ENCODE results near the gene PLEKHH2. TPM values are rescaled to one million over a fixed set of nuclear protein-coding genes. Genes with fewer than 3 reads are reported as not detected.

The PLEKHH2 gene
- polyA plus RNA-seq, 3 donors = not detected

DNA sequence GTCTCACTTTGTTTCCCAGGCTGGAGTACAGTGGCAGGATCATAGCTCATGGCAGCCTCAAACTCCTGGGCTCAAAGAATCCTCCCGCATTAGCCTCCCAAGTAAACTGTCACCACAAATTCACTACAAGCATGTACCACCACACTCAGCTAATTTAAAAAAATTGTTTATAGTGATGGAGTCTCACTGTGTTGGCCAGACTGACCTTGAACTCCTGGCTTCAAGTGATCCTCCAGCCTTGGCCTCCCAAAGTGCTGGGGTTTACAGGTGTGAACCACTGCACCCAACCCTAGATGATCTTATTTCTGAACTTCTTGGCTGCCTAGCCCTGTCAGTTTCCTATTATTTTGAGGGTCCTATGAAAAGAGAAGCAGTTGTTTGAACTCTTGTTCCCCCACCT is 151.6 kb downstream of the PLEKHH2 start:
- no peak for DNase-seq
- no peak overlapping the region for H3K4me3 Mint-ChIP-seq
- H3K36me3 Mint-ChIP-seq = peaks cover 0 to 7% of the 10 kb centered on the region in 2 donors
- no peaks in the 10 kb centered on the region for H3K36me3 ChIP-seq (replicated peaks in 1 of 2; ENCODE audit: control insufficient read depth in 1 of 2, insufficient read depth in 2 of 2, low read length in 2 of 2)
- no peak overlapping the region for H3K4me3 ChIP-seq (replicated peaks in 1 of 3; ENCODE audit: low read depth in 2 of 3, low read length in 3 of 3)
- no peaks in the 10 kb centered on the region for H3K27me3 ChIP-seq (ENCODE audit: control insufficient read depth in 2 of 2, insufficient read depth in 2 of 2, low read length in 2 of 2)
- no peaks in the 10 kb centered on the region for H4K20me1 ChIP-seq (ENCODE audit: insufficient read depth, low read length)
- H3K9me3 ChIP-seq (replicated peaks in 1 of 2; ENCODE audit: control insufficient read depth in 1 of 2, insufficient read depth in 1 of 2, low read length in 2 of 2) = no peaks in the 10 kb centered on the region
- no peak overlapping the region for H3K4me2 ChIP-seq (replicated peaks; ENCODE audit: extremely low read depth, low read length, poor library complexity, severe bottlenecking)
- H3K4me1 ChIP-seq (ENCODE audit: control insufficient read depth in 1 of 2, insufficient read depth in 2 of 2, low read length in 2 of 2) = no peaks in the 10 kb centered on the region
- no CpG with 5 or more reads among the region's 1 CpG for WGBS (ENCODE audit: insufficient coverage)
- no peak overlapping the region for H3K9ac ChIP-seq (ENCODE audit: insufficient read depth, low read length, poor library complexity, severe bottlenecking)
- intact Hi-C loops (cut with micrococcal nuclease) = no loop called here
- no peak overlapping the region for H3K27ac ChIP-seq (ENCODE audit: low read depth in 1 of 2, low read length in 2 of 2)
- no peak overlapping the region for H3K27ac Mint-ChIP-seq
- no peaks in the 10 kb centered on the region for H3K27me3 Mint-ChIP-seq (ENCODE audit: low read depth in 3 of 3)
- no peaks in the 10 kb centered on the region for H3K4me1 Mint-ChIP-seq
- TF ChIP-seq CTCF (IDR thresholded peaks at IDR 0.05) = no peak
- no peaks in the 10 kb centered on the region for H3K79me2 ChIP-seq (ENCODE audit: insufficient read depth, low read length)
- H2AFZ ChIP-seq (ENCODE audit: insufficient read depth, low read depth, low read length, poor library complexity, severe bottlenecking) = no peak overlapping the region
- peaks cover 0 to 2% (median 0%) of the 10 kb centered on the region in 7 donors for H3K9me3 Mint-ChIP-seq

DNA sequence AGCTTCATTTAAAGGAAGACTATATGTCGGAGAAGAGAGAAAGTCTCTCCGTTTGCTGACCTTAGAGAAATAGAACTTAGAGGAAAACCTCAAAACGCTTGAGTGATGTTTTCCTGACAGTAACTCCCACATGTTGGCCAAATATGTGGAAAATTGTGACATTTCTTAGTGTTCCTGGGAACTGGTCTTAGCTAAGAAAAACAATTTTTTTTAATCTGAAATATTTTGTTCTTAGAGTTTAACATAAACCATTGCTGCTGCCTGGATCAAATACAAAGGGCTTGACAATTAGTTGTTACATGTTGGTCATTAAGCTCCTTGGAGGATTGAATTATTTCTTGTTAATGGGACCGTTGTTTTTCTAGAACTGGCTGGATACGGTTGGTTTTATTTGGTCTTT is 153.1 kb downstream of the PLEKHH2 start:
- no peaks in the 10 kb centered on the region for H4K20me1 ChIP-seq (ENCODE audit: insufficient read depth, low read length)
- no peaks in the 10 kb centered on the region for H3K36me3 ChIP-seq (replicated peaks in 1 of 2; ENCODE audit: control insufficient read depth in 1 of 2, insufficient read depth in 2 of 2, low read length in 2 of 2)
- H3K4me2 ChIP-seq (replicated peaks; ENCODE audit: extremely low read depth, low read length, poor library complexity, severe bottlenecking) = no peak overlapping the region
- H3K27ac ChIP-seq (ENCODE audit: low read depth in 1 of 2, low read length in 2 of 2) = no peak overlapping the region
- TF ChIP-seq CTCF (IDR thresholded peaks at IDR 0.05) = no peak
- no peaks in the 10 kb centered on the region for H3K79me2 ChIP-seq (ENCODE audit: insufficient read depth, low read length)
- Mint-ChIP-seq H3K36me3 (peaks cover 0 to 5% of the 10 kb centered on the region in 2 donors), H3K27ac (no peak overlapping the region), H3K9me3 (no peaks in the 10 kb centered on the region), H3K4me1 (no peaks in the 10 kb centered on the region), H3K4me3 (no peak overlapping the region), H3K27me3 (ENCODE audit: low read depth in 3 of 3) (no peaks in the 10 kb centered on the region)
- WGBS (ENCODE audit: insufficient coverage) = 100% methylated on average over 2 of the region's 5 CpGs
- no peaks in the 10 kb centered on the region for H3K9me3 ChIP-seq (replicated peaks in 1 of 2; ENCODE audit: control insufficient read depth in 1 of 2, insufficient read depth in 1 of 2, low read length in 2 of 2)
- no peaks in the 10 kb centered on the region for H3K4me1 ChIP-seq (ENCODE audit: control insufficient read depth in 1 of 2, insufficient read depth in 2 of 2, low read length in 2 of 2)
- intact Hi-C loops (cut with micrococcal nuclease) = no loop called here
- no peaks in the 10 kb centered on the region for H3K27me3 ChIP-seq (ENCODE audit: control insufficient read depth in 2 of 2, insufficient read depth in 2 of 2, low read length in 2 of 2)
- no peak overlapping the region for H3K9ac ChIP-seq (ENCODE audit: insufficient read depth, low read length, poor library complexity, severe bottlenecking)
- no peak overlapping the region for H2AFZ ChIP-seq (ENCODE audit: insufficient read depth, low read depth, low read length, poor library complexity, severe bottlenecking)
- no peak overlapping the region for H3K4me3 ChIP-seq (replicated peaks in 1 of 3; ENCODE audit: low read depth in 2 of 3, low read length in 3 of 3)
- DNase-seq = no peak

Measured in CD14-positive monocyte (primary cell).